ENCODE measurements around the gene MSL1. TPM values are rescaled to one million over a fixed set of nuclear protein-coding genes. Genes with fewer than 3 reads are reported as not detected.
A peak's percentile ranks its signal among the peaks of the same experiment; 100 is the strongest.

MSL1 gene, protein sequence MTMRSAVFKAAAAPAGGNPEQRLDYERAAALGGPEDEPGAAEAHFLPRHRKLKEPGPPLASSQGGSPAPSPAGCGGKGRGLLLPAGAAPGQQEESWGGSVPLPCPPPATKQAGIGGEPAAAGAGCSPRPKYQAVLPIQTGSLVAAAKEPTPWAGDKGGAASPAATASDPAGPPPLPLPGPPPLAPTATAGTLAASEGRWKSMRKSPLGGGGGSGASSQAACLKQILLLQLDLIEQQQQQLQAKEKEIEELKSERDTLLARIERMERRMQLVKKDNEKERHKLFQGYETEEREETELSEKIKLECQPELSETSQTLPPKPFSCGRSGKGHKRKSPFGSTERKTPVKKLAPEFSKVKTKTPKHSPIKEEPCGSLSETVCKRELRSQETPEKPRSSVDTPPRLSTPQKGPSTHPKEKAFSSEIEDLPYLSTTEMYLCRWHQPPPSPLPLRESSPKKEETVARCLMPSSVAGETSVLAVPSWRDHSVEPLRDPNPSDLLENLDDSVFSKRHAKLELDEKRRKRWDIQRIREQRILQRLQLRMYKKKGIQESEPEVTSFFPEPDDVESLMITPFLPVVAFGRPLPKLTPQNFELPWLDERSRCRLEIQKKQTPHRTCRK
- total RNA-seq: 100 to 1,000 TPM in 2 of 5 donors, 10 to 100 TPM in 3; 47.1 to 322 (median 90.1) TPM
- polyA plus RNA-seq: 10 to 100 TPM; 29.3 to 63.8 (median 32.7) TPM
- long read RNA-seq, donor 1, full-length matches to known transcripts: 17 of 17 reads
- long read RNA-seq, donor 1, partial matches to known transcripts: 0 of 17 reads
- long read RNA-seq, donor 1, other reads (novel, unspliced or antisense): 0 of 17 reads
- long read RNA-seq, donor 2, full-length matches to known transcripts: 22 of 22 reads
- long read RNA-seq, donor 2, partial matches to known transcripts: 0 of 22 reads
- long read RNA-seq, donor 2, other reads (novel, unspliced or antisense): 0 of 22 reads
- long read RNA-seq, donor 3, full-length matches to known transcripts: 5 of 19 reads
- long read RNA-seq, donor 3, partial matches to known transcripts: 14 of 19 reads
- long read RNA-seq, donor 3, other reads (novel, unspliced or antisense): 0 of 19 reads
- long read RNA-seq, donor 4, full-length matches to known transcripts: 1 of 1 reads
- long read RNA-seq, donor 4, partial matches to known transcripts: 0 of 1 reads
- long read RNA-seq, donor 4, other reads (novel, unspliced or antisense): 0 of 1 reads
- long read RNA-seq, donor 5, full-length matches to known transcripts: 20 of 20 reads
- long read RNA-seq, donor 5, partial matches to known transcripts: 0 of 20 reads
- long read RNA-seq, donor 5, other reads (novel, unspliced or antisense): 0 of 20 reads
- long read RNA-seq, donor 6, full-length matches to known transcripts: 43 of 43 reads
- long read RNA-seq, donor 6, partial matches to known transcripts: 0 of 43 reads
- long read RNA-seq, donor 6, other reads (novel, unspliced or antisense): 0 of 43 reads
- long read RNA-seq, donor 7, full-length matches to known transcripts: 21 of 21 reads
- long read RNA-seq, donor 7, partial matches to known transcripts: 0 of 21 reads
- long read RNA-seq, donor 7, other reads (novel, unspliced or antisense): 0 of 21 reads
- long read RNA-seq, donor 8, full-length matches to known transcripts: 14 of 14 reads
- long read RNA-seq, donor 8, partial matches to known transcripts: 0 of 14 reads
- long read RNA-seq, donor 8, other reads (novel, unspliced or antisense): 0 of 14 reads
- long read RNA-seq, donor 9, full-length matches to known transcripts: 14 of 20 reads
- long read RNA-seq, donor 9, partial matches to known transcripts: 6 of 20 reads
- long read RNA-seq, donor 9, other reads (novel, unspliced or antisense): 0 of 20 reads
- long read RNA-seq, donor 10, full-length matches to known transcripts: 7 of 7 reads
- long read RNA-seq, donor 10, partial matches to known transcripts: 0 of 7 reads
- long read RNA-seq, donor 10, other reads (novel, unspliced or antisense): 0 of 7 reads

DNA sequence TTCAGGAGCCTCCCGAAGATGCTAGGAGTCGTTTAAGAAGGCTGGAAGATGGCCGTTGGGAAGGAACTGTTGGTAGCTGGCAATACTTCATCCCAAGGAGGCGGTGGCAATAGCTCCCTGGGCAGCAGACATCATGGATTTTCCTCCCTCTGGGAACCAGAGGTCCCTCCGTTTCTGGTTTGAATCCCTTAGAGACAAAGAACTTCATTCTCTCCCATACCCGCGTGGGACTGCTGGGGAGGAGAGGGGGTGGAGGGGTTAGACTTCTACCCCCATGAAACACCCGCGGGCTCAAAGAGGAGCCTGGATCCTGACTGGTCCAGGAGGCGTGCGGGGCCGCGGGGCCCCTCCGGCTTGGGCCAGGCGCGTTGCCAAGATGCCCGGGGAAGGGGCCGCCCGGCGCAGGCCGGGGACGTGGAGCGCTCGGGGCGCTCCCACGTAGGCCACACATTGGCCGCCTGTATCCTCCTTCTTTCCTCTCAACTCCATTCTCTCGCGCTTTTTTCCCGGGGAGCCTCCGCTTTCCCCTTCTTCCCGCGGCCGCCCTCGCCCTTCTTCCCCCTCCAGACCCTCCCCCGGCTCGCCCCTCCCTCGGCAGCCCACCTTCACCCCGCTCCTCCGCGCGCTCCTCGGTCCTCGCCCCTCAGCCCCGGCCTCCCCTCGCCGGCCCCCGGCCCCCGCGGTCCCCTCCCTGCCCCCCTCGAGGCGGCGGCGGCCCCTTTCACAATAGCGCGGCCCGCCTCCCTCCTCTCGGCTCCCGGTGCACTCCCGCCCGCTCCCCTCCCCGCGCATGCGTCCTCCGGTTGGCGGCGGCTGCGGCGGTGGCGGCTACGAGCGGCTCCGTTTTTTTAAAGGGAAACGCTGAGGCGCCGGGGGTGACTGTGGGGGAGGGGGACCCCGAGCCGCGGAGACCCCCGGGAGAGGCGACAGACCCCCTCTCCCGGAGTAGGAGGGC, at the start of gene MSL1:
Gene MSL1, plus strand, starts transcription at position 791 of the 955 bp plus-strand sequence. CDS start 642 bp downstream, outside the sequence.
- WGBS, 5 donors: 1 to 2% (median 1%) methylated on average over 47 to 80 of the region's 82 CpGs
- peak within 1 kb of the TSS; percentile 88 to 100 (median 97) for H3K4me3 ChIP-seq

DNA sequence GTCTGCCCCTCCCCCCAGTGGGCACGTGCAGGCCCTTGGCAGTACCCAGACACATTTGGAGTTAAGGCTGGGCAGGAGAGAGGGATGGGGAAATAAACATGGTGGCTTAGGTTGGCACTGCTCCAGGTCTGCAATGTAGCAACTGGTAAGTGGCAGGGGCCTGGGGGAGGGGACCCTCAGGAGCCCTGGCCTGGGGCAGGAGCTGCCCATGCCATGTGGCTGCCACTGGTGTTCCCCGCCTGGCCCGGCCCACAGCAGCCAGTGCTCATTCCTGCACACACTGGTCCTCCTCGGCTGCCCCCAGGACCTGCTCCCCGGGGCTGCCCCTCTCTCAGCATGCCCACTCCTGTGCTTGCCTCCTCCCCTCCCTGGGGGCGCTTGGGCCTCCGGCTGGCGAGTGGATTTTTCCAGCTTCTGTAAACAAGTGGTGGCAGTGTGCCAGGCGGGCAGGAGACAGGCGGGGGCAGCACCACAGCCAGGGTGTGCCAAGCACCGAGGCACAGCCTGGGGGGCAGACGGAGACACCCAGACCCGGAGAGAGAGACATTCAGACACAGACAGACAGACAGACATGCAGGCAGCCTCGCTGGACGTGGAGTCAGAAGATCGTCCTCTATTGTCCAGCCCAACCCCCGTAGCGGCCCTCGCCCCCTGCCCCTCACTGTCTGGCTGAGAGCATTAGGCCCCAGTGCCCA, 49.6 kb upstream of the MSL1 start:
- H3K4me1 ChIP-seq: peaks cover 96 to 100% (median 99%) of the 10 kb centered on the region in 4 donors
- peak; percentile 93 to 95 for DNase-seq
- TF ChIP-seq EP300 (IDR thresholded peaks at IDR 0.05): no peak
- TF ChIP-seq CTCF (IDR thresholded peaks at IDR 0.05): peak in 1 of 7 experiments; percentile 6
- no peak for TF ChIP-seq POLR2A (IDR thresholded peaks at IDR 0.05)
- TF ChIP-seq POLR2AphosphoS5 (IDR thresholded peaks at IDR 0.05): peak; percentile 48 to 95 (median 87)
- peaks cover 5 to 17% (median 16%) of the 10 kb centered on the region in 4 donors for H3K36me3 ChIP-seq
- WGBS, 5 donors: 6 to 27% (median 10%) methylated on average over 9 to 19 of the region's 19 CpGs
- peak overlapping the region; percentile 90 to 98 (median 97) for H3K27ac ChIP-seq
- H3K9me3 ChIP-seq: no peaks in the 10 kb centered on the region
- intact Hi-C loops (cut with DNase I; ENCODE audit: low total_unique reads): no loop called here
- H3K4me3 ChIP-seq: peak overlapping the region; percentile 3 to 41 (median 24)
- H3K27me3 ChIP-seq: no peaks in the 10 kb centered on the region

More for the DNA sequence above, at the start of gene MSL1:
- Histone ChIP-seq H3K36me3 (peaks cover 6 to 12% (median 11%) of the 10 kb centered on the region in 4 donors), H3K4me1 (peaks cover 24 to 52% (median 37%) of the 10 kb centered on the region in 4 donors), H3K27ac (peak within 1 kb of the TSS; percentile 92 to 99 (median 98)), H3K9me3 (no peaks in the 10 kb centered on the region), H3K27me3 (no peaks in the 10 kb centered on the region)
- intact Hi-C loops (cut with DNase I; ENCODE audit: low total_unique reads): no loop called here
- TF ChIP-seq EP300 (IDR thresholded peaks at IDR 0.05) (no peak), POLR2AphosphoS5 (IDR thresholded peaks at IDR 0.05) (peak; percentile 61 to 86 (median 82))
- peak; percentile 90 to 97 for DNase-seq

- Histone ChIP-seq H3K4me1 (peaks cover 92 to 100% (median 99%) of the 10 kb centered on the region in 4 donors), H3K9me3 (no peaks in the 10 kb centered on the region), H3K4me3 (peak overlapping the region; percentile 3 to 41 (median 24)), H3K36me3 (peaks cover 5 to 24% (median 22%) of the 10 kb centered on the region in 4 donors), H3K27me3 (no peaks in the 10 kb centered on the region), H3K27ac (peak overlapping the region; percentile 90 to 98 (median 97))
- intact Hi-C loops (cut with DNase I; ENCODE audit: low total_unique reads): no loop called here
- DNase-seq: peak; percentile 83 to 89
- 16 to 30% (median 29%) methylated on average over 7 to 8 of the region's 8 CpGs for WGBS, 5 donors
- TF ChIP-seq POLR2AphosphoS5 (IDR thresholded peaks at IDR 0.05) (peak; percentile 15 to 89 (median 62)), CTCF (IDR thresholded peaks at IDR 0.05) (no peak), POLR2A (IDR thresholded peaks at IDR 0.05) (peak in 1 of 4 donors; percentile 30)
These were observed 48.9 kb upstream of the MSL1 start for GRCh38 chr17:40072735-40073346.
